ENCODE data around the gene RARB. TPM values are rescaled to one million over a fixed set of nuclear protein-coding genes. Genes with fewer than 3 reads are reported as not detected.

RARB gene
- total RNA-seq, 1 experiment from 2014 or later = 48.5 TPM

GRCh38 chr3:25603703-25604102 lies 175.6 kb downstream of the RARB start:
- peak; percentile 91 for DNase-seq (ENCODE audit: low read depth)

- peak; percentile 94 for DNase-seq (ENCODE audit: low read depth)
Measured at GRCh38 chr3:25604107-25604805, 176.2 kb downstream of the RARB start.

GRCh38 chr3:25610167-25610566 lies 182.1 kb downstream of the RARB start:
- no peak for DNase-seq (ENCODE audit: low read depth)

GRCh38 chr3:25610779-25611178 lies 182.7 kb downstream of the RARB start:
- DNase-seq (ENCODE audit: low read depth) = no peak

GRCh38 chr3:25611193-25611592 lies 183.1 kb downstream of the RARB start:
- DNase-seq (ENCODE audit: low read depth) = no peak

GRCh38 chr3:25618028-25618427 lies 190.0 kb downstream of the RARB start:
- DNase-seq (ENCODE audit: low read depth) = no peak

- no peak for DNase-seq (ENCODE audit: low read depth)
Measured at GRCh38 chr3:25619382-25619781, 191.3 kb downstream of the RARB start.

GRCh38 chr3:25620493-25620892 lies 192.4 kb downstream of the RARB start:
- DNase-seq (ENCODE audit: low read depth) = no peak

GRCh38 chr3:25621087-25621486 lies 193.0 kb downstream of the RARB start:
- DNase-seq (ENCODE audit: low read depth) = no peak

GRCh38 chr3:25631989-25632388 lies 203.9 kb downstream of the RARB start:
- no peak for DNase-seq (ENCODE audit: low read depth)

- no peak for DNase-seq (ENCODE audit: low read depth)
Measured at GRCh38 chr3:25633919-25634318, 205.9 kb downstream of the RARB start.

GRCh38 chr3:25635038-25635437 lies 207.0 kb downstream of the RARB start:
- DNase-seq (ENCODE audit: low read depth) = no peak

Other genes starting within 250 kb of the RARB start
- 97.1 and 124 TPM in 2 replicates for gene TOP2B, start 236.6 kb downstream of the RARB start, total RNA-seq (2014; rRNA removed; shearing (Covaris generic))

All from RPMI7951 (cell line).